GM12878 (cell line): ENCODE results near the gene ZNF782. TPM values are rescaled to one million over a fixed set of nuclear protein-coding genes. Genes with fewer than 3 reads are reported as not detected.

Source experiments
- ATAC-seq: fragments of 200-7000 bp; cut with Tn5 transposase; 3 replicates; pipeline ENCODE4 v1.9.1; 2020; ENCODE audit warnings: mild to moderate bottlenecking, moderate library complexity
- BruUV-seq: library from RNA; stranded (reverse); fragments of 400-500 nt; replicated peaks from 2 replicates; lab custom pipeline; 2021; lab: Mats Ljungman, UMichigan
- CTCF ChIA-PET: fragments of 300-600 bp; sonication (Branson Sonifier 250); formaldehyde crosslinking; extraction: SDS; loops from one replicate; lab custom pipeline; 2021; ENCODE audit warnings: inconsistent platforms; lab: Yijun Ruan, JAX
- POLR2A ChIA-PET: fragments of 350-600 bp; formaldehyde crosslinking; extraction: SDS; loops from one replicate; lab custom pipeline; 2021; ENCODE audit warnings: inconsistent platforms; lab: Charles Lee
- RAD21 ChIA-PET: fragments of 300-600 bp; sonication (Branson Sonifier 250); formaldehyde crosslinking; loops from one replicate; lab custom pipeline; 2023; ENCODE audit warnings: antibody characterized with exemption; ENCODE audit not compliant: unreplicated experiment; lab: Charles Lee
- SMC1A ChIA-PET: fragments of 300-600 bp; sonication (Branson Sonifier 250); formaldehyde crosslinking; loops from one replicate; lab custom pipeline; 2023; ENCODE audit not compliant: unreplicated experiment, uncharacterized antibody; lab: Charles Lee
- DNase-seq: peaks from one replicate; pipeline ENCODE4 v3.0.0-alpha.2; 2011; ENCODE audit warnings: low read depth, low spot score
- FAIRE-seq: peaks from 3 replicates; lab custom pipeline; 2011; peaks lifted over from hg19 to GRCh38; lab: Jason Lieb, UNC
- H2AFZ ChIP-seq: 2 replicates; pipeline ENCODE4 v1.6.0; 2011; ENCODE audit warnings: low read depth, low read length, control low read depth; ENCODE audit not compliant: control insufficient read depth
- H3K27ac ChIP-seq: 2 replicates; pipeline ENCODE4 v1.5.1; 2011; ENCODE audit warnings: control low read depth; ENCODE audit not compliant: control insufficient read depth, insufficient read depth
- H3K27me3 ChIP-seq, 2 experiments: replicated peaks in 1 of 2; 2 replicates each; pipeline versions ENCODE4 v1.6.0 to v1.6.1; 2011; ENCODE audit warnings: low read length in 1 of 2; ENCODE audit not compliant: control insufficient read depth in 2 of 2, insufficient read depth in 2 of 2
- H3K36me3 ChIP-seq, 2 experiments: 2 replicates each; pipeline ENCODE4 v1.5.1; 2011; ENCODE audit warnings: low read length in 1 of 2; ENCODE audit not compliant: control insufficient read depth in 2 of 2, insufficient read depth in 2 of 2
- H3K4me1 ChIP-seq: 2 replicates; pipeline ENCODE4 v1.6.1; 2011; ENCODE audit warnings: mild to moderate bottlenecking, low read length, moderate library complexity, mixed read lengths; ENCODE audit not compliant: control insufficient read depth, insufficient read depth
- H3K4me2 ChIP-seq: 2 replicates; pipeline ENCODE4 v1.6.0; 2011; ENCODE audit warnings: control low read depth; ENCODE audit not compliant: control insufficient read depth, insufficient read depth
- H3K4me3 ChIP-seq: fragments of 200-600 bp; sonication (generic); 2 replicates; pipeline ENCODE4 v1.5.1; 2016
- H3K79me2 ChIP-seq: 2 replicates; pipeline ENCODE4 v1.6.0; 2011; ENCODE audit warnings: low read length; ENCODE audit not compliant: control insufficient read depth, insufficient read depth
- H3K9ac ChIP-seq: 2 replicates; pipeline ENCODE4 v1.8.0; 2011; ENCODE audit warnings: low read length, control low read depth, mixed read lengths; ENCODE audit not compliant: control insufficient read depth, insufficient read depth
- H3K9me3 ChIP-seq: replicated peaks from 3 replicates; pipeline ENCODE4 v1.5.1; 2011; ENCODE audit warnings: mild to moderate bottlenecking, low read length; ENCODE audit not compliant: control insufficient read depth, insufficient read depth
- H4K20me1 ChIP-seq: 2 replicates; pipeline ENCODE4 v1.6.0; 2011; ENCODE audit not compliant: control insufficient read depth, insufficient read depth
- CEBPB ChIP-seq, 2 experiments: fragments of 150-350 bp in 1 of 2; IDR thresholded peaks; 2 replicates each; pipeline ENCODE4 v1.6.1; 2012 to 2014; ENCODE audit warnings: low read depth in 2 of 2, low read length in 2 of 2, borderline replicate concordance in 1 of 2, inconsistent platforms in 1 of 2
- CUX1 ChIP-seq: IDR thresholded peaks from 2 replicates; pipeline ENCODE4 v1.6.1; 2012; ENCODE audit warnings: improper control_type of control experiment, low read depth, low read length; ENCODE audit not compliant: insufficient replicate concordance
- EP300 ChIP-seq, 2 experiments: fragments of 150-350 bp in 1 of 2; IDR thresholded peaks; 2 replicates each; pipeline ENCODE4 v1.6.1; 2011 to 2012; ENCODE audit warnings: low read depth in 2 of 2, low read length in 2 of 2, borderline replicate concordance in 1 of 2, improper control_type of control experiment in 1 of 2, inconsistent platforms in 1 of 2; ENCODE audit not compliant: control insufficient read depth in 1 of 2
- IRF3 ChIP-seq: fragments of 450-650 bp; IDR thresholded peaks from 2 replicates; pipeline ENCODE4 v1.6.1; 2014; ENCODE audit warnings: mild to moderate bottlenecking
- KDM1A ChIP-seq: fragments of 200-600 bp; sonication (generic); IDR thresholded peaks from 2 replicates; pipeline ENCODE4 v1.6.1; 2016; ENCODE audit warnings: borderline replicate concordance
- NBN ChIP-seq: fragments of 450-650 bp; IDR thresholded peaks from 2 replicates; pipeline ENCODE4 v1.6.1; 2016
- POU2F2 ChIP-seq: IDR thresholded peaks from 3 replicates; pipeline ENCODE4 v1.6.1; 2011; ENCODE audit warnings: low read depth, mild to moderate bottlenecking, low read length, borderline replicate concordance
- RCOR1 ChIP-seq: conservative IDR thresholded peaks from 2 replicates; pipeline ENCODE4 v1.6.1; 2012; ENCODE audit warnings: low read depth, low read length, improper control_type of control experiment
- SIN3A ChIP-seq: IDR thresholded peaks from 2 replicates; pipeline ENCODE4 v1.6.1; 2012; ENCODE audit warnings: low read depth, low read length, improper control_type of control experiment
- TCF12 ChIP-seq: IDR thresholded peaks from 2 replicates; pipeline ENCODE4 v1.6.1; 2011; ENCODE audit warnings: low read depth, mild to moderate bottlenecking, low read length
- TCF3 ChIP-seq: IDR thresholded peaks from 2 replicates; pipeline ENCODE4 v1.6.1; 2012; ENCODE audit warnings: low read depth, mild to moderate bottlenecking, low read length, borderline replicate concordance; ENCODE audit not compliant: insufficient read depth
- YBX1 ChIP-seq: fragments of 450-650 bp; IDR thresholded peaks from 2 replicates; pipeline ENCODE4 v1.6.1; 2016; ENCODE audit warnings: antibody characterized with exemption
- ZSCAN29 ChIP-seq: fragments of 450-650 bp; IDR thresholded peaks from 2 replicates; pipeline ENCODE4 v1.6.1; 2017; ENCODE audit warnings: mild to moderate bottlenecking, moderate library complexity
- WGBS: methylation state at CpG from one replicate; pipeline ENCODE4 v1.1.6; 2016; ENCODE audit warnings: low lambda C conversion rate; ENCODE audit not compliant: insufficient replicate concordance, insufficient coverage; ENCODE audit errors: missing lambda C conversion rate; 5-methylcytosine and 5-hydroxymethylcytosine counted together
- in situ Hi-C: fragments of 300-500 bp; cut with MboI; formaldehyde crosslinking; loops from 9 replicates; pipeline ENCODE4 v1.14.3; 2018; ENCODE audit warnings: mixed read lengths
- intact Hi-C: fragments of 100-400 bp; cut with micrococcal nuclease; formaldehyde crosslinking; loops from one replicate; pipeline ENCODE4 v1.14.2; 2022; ENCODE audit not compliant: unreplicated experiment
- polyA plus RNA-seq, 11 experiments: library from polyadenylated mRNA; depleted of rRNA in 4 of 11; unstranded in 6 of 11; stranded (reverse) in 5 of 11; fragments of >200 nt; fragmentation: Nextera tagmentation in 4 of 11; fragmentation: Illumina TruSeq in 1 of 11; extraction: Ambion mirVana in 4 of 11; extraction: Trizol in 1 of 11; gene quantifications; 1 replicate in 1 of 11; 2 replicates in 10 of 11; pipeline versions ENCODE4 v1.2.1 to v1.2.3, GENCODE V29; 2011 to 2016; ENCODE audit warnings: inconsistent platforms in 2 of 11, missing spikeins in 2 of 11, low read depth in 1 of 11
- total RNA-seq, 4 experiments: library from RNA; depleted of rRNA in 3 of 4; stranded (reverse); fragments of >200 nt in 3 of 4; fragmentation: Illumina TruSeq in 1 of 4; extraction: Trizol in 1 of 4; gene quantifications; 2 replicates each; pipeline versions ENCODE4 v1.2.1 to v1.2.3, GENCODE V29; 2013 to 2021

Gene ZNF782
- total and polyA plus RNA-seq, 10 of the 15 experiments (the other 5 are each of a cell fraction or from before 2014, with no cell fraction given) = 0.55 to 7.8 (median 4.5) TPM

GRCh38 chr9:96771124-96771523 lies 83.2 kb downstream of the ZNF782 start:
- in situ Hi-C loops = no loop called here
- no peaks in the 10 kb centered on the region for H4K20me1 ChIP-seq
- peaks cover 29% of the 10 kb centered on the region for H3K9me3 ChIP-seq
- CTCF ChIA-PET = no interaction called here
- H3K79me2 ChIP-seq = no peaks in the 10 kb centered on the region
- RAD21 ChIA-PET = no interaction called here
- no peak overlapping the region for H3K4me3 ChIP-seq
- no peak overlapping the region for H3K9ac ChIP-seq
- no peak for FAIRE-seq
- no peak for ATAC-seq
- POLR2A ChIA-PET = no interaction called here
- no peak for TF ChIP-seq CEBPB (IDR thresholded peaks at IDR 0.05; ENCODE audit: borderline replicate concordance in 1 of 2, low read depth in 2 of 2, low read length in 2 of 2)
- no peak for TF ChIP-seq ZSCAN29
- TF ChIP-seq NBN = no peak
- no peak for TF ChIP-seq EP300 (IDR thresholded peaks at IDR 0.05; ENCODE audit: borderline replicate concordance in 1 of 2, control insufficient read depth in 1 of 2, low read depth in 2 of 2, low read length in 2 of 2)
- peaks cover 0 to 27% of the 10 kb centered on the region in 2 experiments for H3K36me3 ChIP-seq
- H3K27ac ChIP-seq = no peak overlapping the region
- 98% methylated on average over 2 of the region's 2 CpGs for WGBS
- no peak overlapping the region for H3K4me2 ChIP-seq
- intact Hi-C loops = no loop called here
- BruUV-seq = no TSS peak
- no peak overlapping the region for H2AFZ ChIP-seq
- no peaks in the 10 kb centered on the region for H3K4me1 ChIP-seq
- SMC1A ChIA-PET = no interaction called here
- H3K27me3 ChIP-seq = no peaks in the 10 kb centered on the region
- no peak for DNase-seq

GRCh38 chr9:96769989-96770388 lies 84.3 kb downstream of the ZNF782 start:
- SMC1A ChIA-PET = no interaction called here
- H2AFZ ChIP-seq = no peak overlapping the region
- RAD21 ChIA-PET = no interaction called here
- H3K4me2 ChIP-seq = no peak overlapping the region
- POLR2A ChIA-PET = no interaction called here
- FAIRE-seq (no peak), DNase-seq (no peak), ATAC-seq (no peak)
- no peaks in the 10 kb centered on the region for H3K4me1 ChIP-seq
- 95% methylated on average over 6 of the region's 6 CpGs for WGBS
- H3K9me3 ChIP-seq = peaks cover 32% of the 10 kb centered on the region
- no peak overlapping the region for H3K27ac ChIP-seq
- in situ Hi-C loops (no loop called here), intact Hi-C loops (no loop called here)
- no TSS peak for BruUV-seq
- no peaks in the 10 kb centered on the region for H3K27me3 ChIP-seq
- H4K20me1 ChIP-seq = no peaks in the 10 kb centered on the region
- no peak overlapping the region for H3K9ac ChIP-seq
- H3K79me2 ChIP-seq = no peaks in the 10 kb centered on the region
- H3K36me3 ChIP-seq = peaks cover 0 to 19% of the 10 kb centered on the region in 2 experiments
- CTCF ChIA-PET = no interaction called here
- H3K4me3 ChIP-seq = no peak overlapping the region
- no peak for TF ChIP-seq KDM1A
- no peak for TF ChIP-seq YBX1
- TF ChIP-seq CUX1 = no peak
- no peak for TF ChIP-seq POU2F2
- TF ChIP-seq IRF3 = no peak
- no peak for TF ChIP-seq SIN3A
- no peak for TF ChIP-seq TCF3
- no peak for TF ChIP-seq TCF12
- TF ChIP-seq RCOR1 = no peak
